BJ (cell line): ENCODE data around the gene FBXO11. TPM values are rescaled to one million over a fixed set of nuclear protein-coding genes. Genes with fewer than 3 reads are reported as not detected.

Experiments used
- CTCF ChIA-PET: fragments of 350-600 bp; formaldehyde crosslinking; extraction: SDS; loops from one replicate; lab custom pipeline; 2021; ENCODE audit warnings: antibody characterized with exemption, inconsistent platforms; lab: Yijun Ruan, JAX
- POLR2A ChIA-PET: fragments of 300-600 bp; sonication (Branson Sonifier 250); formaldehyde crosslinking; extraction: SDS; loops from one replicate; lab custom pipeline; 2021; ENCODE audit warnings: antibody characterized with exemption; lab: Charles Lee
- DNase-seq: peaks from one replicate; pipeline ENCODE4 v3.0.0-alpha.2; 2011; ENCODE audit warnings: low read depth
- H3K27me3 ChIP-seq: 2 replicates; pipeline ENCODE4 v1.6.0; 2011; ENCODE audit warnings: low read length; ENCODE audit not compliant: control insufficient read depth, insufficient read depth
- H3K36me3 ChIP-seq: 2 replicates; pipeline ENCODE4 v1.5.1; 2011; ENCODE audit warnings: low read length; ENCODE audit not compliant: control insufficient read depth, insufficient read depth
- H3K4me3 ChIP-seq: 2 replicates; pipeline ENCODE4 v1.5.1; 2011; ENCODE audit warnings: low read depth, mild to moderate bottlenecking, control low read depth, low read length
- CTCF ChIP-seq: IDR thresholded peaks from 2 replicates; pipeline ENCODE4 v1.5.1; 2011; ENCODE audit warnings: low read depth, mild to moderate bottlenecking, control low read depth, inconsistent platforms, low read length, moderate library complexity; ENCODE audit not compliant: insufficient read depth
- polyA plus RNA-seq: library from polyadenylated mRNA; depleted of rRNA; stranded (reverse); fragments of >200 nt; gene quantifications from 2 replicates; pipeline ENCODE4 v1.2.3, GENCODE V29; 2011

FBXO11 gene
- polyA plus RNA-seq, 1 experiment: 21.5 TPM

GRCh38 chr2:47844162-47844561 is 62.1 kb downstream of the FBXO11 start:
- ChIA-PET CTCF (no interaction called here), POLR2A (no interaction called here)
- Histone ChIP-seq H3K36me3 (no peaks in the 10 kb centered on the region), H3K4me3 (no peak overlapping the region), H3K27me3 (no peaks in the 10 kb centered on the region)
- no peak for DNase-seq
- TF ChIP-seq CTCF: no peak

GRCh38 chr2:47843407-47843806 is 62.9 kb downstream of the FBXO11 start:
- TF ChIP-seq CTCF: no peak
- no peak for DNase-seq
- ChIA-PET POLR2A (no interaction called here), CTCF (interaction anchor here (2.1 kb wide), 1 partner anchor 263 kb away, joined by 5 read pairs; no protein-coding TSS in a partner anchor)
- Histone ChIP-seq H3K4me3 (no peak overlapping the region), H3K27me3 (no peaks in the 10 kb centered on the region), H3K36me3 (peaks cover 2% of the 10 kb centered on the region; the same call in 1 of the 2 replicates)

GRCh38 chr2:47842846-47843245 is 63.5 kb downstream of the FBXO11 start:
- peaks cover 2% of the 10 kb centered on the region; the same call in 1 of the 2 replicates for H3K36me3 ChIP-seq
- no peaks in the 10 kb centered on the region for H3K27me3 ChIP-seq
- TF ChIP-seq CTCF: no peak
- CTCF ChIA-PET: interaction anchor here (1.2 to 2.1 kb wide), 3 partner anchors 13 to 264 kb away, joined by 5 read pairs; no protein-coding TSS in a partner anchor
- DNase-seq: no peak
- H3K4me3 ChIP-seq: no peak overlapping the region
- POLR2A ChIA-PET: no interaction called here

GRCh38 chr2:47838686-47839085 is 67.6 kb downstream of the FBXO11 start:
- DNase-seq: no peak
- Histone ChIP-seq H3K36me3 (peaks cover 6% of the 10 kb centered on the region), H3K27me3 (no peaks in the 10 kb centered on the region), H3K4me3 (no peak overlapping the region)
- POLR2A ChIA-PET: no interaction called here
- CTCF ChIA-PET: interaction anchor here (1.0 kb wide), 1 partner anchor 64 kb away, joined by 4 read pairs; no protein-coding TSS in a partner anchor
- no peak for TF ChIP-seq CTCF

GRCh38 chr2:47838249-47838648 is 68.0 kb downstream of the FBXO11 start:
- POLR2A ChIA-PET: no interaction called here
- no peaks in the 10 kb centered on the region for H3K27me3 ChIP-seq
- TF ChIP-seq CTCF: no peak
- CTCF ChIA-PET: interaction anchor here (1.0 kb wide), 1 partner anchor 64 kb away, joined by 4 read pairs; no protein-coding TSS in a partner anchor
- no peak overlapping the region for H3K4me3 ChIP-seq
- peaks cover 6% of the 10 kb centered on the region for H3K36me3 ChIP-seq
- no peak for DNase-seq
